ENCODE results near the gene TMEM182.

Gene TMEM182

DNA sequence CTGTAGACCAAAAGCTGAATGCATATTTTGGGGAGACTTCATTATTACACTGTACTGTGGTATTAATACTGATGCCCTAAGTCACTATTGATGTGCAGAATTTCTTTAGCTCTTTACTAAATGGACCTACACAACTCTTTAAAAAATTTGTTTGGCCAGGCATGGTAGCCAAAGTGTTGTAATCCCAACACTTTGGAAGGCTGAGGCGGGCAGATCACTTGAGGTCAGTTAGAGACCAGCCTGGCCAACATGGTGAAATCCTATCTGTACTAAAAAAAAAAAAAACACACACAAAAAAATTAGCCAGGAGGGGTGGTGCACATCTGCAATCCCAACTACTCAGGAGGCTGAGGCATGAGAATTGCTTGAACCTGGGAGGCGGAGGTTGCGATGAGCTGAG lies 6.4 kb downstream of the TMEM182 start:
- DNase-seq = no peak

DNA sequence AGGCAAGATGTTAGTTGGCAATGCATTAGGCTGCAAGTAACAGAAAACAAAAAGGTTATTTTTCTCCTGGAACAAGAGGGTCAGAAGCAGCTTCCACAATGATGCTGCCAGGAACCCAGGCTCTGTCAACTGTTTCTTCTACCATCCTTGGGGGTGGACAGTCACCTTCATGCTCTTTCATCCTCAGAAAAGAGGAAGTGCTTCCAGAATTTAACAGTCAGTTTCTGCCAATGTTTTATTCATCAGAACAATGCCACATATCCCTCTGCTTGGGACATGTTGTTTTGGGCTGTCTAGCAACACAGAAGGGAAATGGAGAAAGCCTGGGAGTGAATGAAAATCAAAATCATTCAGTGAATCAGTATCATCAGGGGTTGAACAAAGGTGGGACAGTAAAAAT lies 7.1 kb downstream of the TMEM182 start:
- no peak for DNase-seq

DNA sequence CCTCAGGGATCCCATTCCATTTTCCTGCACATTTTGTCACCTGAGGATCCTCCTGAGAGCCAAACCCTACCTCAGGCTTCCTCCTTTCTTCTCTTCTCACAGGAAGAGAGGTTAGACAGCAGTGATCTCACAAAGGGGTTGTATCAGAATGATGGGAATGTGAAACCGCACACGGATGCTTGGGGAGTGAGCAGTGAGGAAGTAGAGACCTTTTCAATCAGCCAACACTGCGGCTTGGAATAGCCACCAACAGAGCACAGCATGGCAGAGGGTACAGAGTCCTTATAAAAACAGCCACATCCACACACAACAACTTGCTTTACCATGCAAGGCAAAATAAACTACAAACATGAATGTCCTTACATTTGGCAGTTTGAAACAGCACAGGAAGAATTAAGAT lies 8.7 kb downstream of the TMEM182 start:
- no peak for DNase-seq

DNA sequence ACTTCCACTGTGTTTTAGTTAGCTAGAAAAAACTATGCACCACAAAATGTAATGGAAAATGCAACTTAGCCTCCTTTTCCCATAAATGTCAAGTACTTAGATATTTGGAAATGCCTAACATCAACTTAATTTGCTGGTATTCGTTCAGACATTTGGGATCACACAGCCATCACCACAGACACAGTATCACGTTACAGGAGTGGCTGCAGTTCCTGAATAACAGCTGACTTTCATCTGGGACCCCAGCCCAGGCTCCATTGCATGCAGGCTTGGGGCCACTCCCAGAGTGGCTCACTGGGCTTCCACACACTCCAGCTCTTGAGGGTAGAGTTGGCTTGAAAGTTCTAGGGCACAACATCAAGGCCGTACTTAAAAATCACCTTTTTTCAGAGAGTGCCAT lies 9.3 kb downstream of the TMEM182 start:
- DNase-seq = no peak

DNA sequence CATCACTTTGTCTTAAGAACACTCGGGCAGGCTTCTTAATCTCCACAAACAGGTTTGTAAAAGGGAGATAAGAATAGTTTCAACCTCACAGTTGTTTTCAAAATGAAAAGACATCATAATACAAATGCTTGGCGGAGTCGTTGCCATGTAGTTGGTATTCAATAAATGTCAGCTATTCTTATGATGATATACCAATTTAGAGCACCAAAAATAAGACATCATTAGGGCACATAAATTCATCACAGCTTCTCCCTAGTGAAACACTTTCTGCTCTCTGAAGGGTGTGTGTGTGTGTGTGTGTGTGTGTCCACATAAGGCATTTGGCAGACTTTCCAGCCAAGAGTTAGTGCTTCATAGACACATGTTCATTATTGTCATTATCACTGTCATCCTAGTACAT lies 10.8 kb downstream of the TMEM182 start:
- DNase-seq = no peak

DNA sequence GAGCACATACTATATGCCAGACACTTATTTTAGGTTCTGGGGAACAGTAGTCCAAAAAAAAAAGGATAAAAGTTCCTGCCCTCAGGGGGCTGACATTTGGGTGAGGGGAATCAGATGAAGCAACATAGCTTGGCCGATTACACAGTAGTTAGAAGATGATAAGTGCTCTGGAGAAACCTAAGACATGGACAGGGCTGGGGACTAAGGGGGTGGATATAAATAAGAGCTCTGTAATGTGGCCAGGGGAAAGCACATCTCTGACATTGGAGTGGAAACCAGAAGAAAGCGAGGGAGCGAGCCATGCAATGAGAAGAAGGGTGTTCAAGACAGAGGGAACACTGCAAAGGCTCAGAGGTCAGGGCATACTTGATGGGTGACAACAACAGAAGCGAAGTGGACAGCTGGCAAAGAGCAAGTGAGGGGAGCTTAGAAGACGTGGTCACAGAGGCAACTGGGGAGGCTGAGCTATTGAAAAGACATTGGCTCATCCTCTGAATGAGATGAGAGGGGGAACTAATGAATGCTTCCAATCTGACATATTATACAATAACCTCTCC lies 11.4 kb downstream of the TMEM182 start:
- DNase-seq = no peak

DNA sequence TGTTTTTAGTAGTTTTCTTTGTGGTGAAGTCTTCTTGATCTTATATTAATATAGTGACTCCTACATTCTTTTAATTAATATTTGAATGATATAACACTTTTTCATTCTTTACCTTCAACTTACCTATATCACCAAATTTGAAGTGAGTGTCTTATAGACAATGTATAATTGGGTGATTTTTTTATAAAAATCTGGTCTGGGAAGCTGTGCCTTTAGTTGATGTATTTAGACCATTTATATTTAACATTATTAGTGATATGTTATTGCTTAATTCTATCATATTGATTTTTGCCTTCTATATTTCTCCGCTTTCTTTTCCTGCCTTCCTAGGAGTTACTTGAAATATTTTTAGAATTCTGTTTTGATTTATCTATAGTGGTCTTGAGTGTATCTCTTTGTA lies 16.4 kb downstream of the TMEM182 start:
- DNase-seq = no peak

DNA sequence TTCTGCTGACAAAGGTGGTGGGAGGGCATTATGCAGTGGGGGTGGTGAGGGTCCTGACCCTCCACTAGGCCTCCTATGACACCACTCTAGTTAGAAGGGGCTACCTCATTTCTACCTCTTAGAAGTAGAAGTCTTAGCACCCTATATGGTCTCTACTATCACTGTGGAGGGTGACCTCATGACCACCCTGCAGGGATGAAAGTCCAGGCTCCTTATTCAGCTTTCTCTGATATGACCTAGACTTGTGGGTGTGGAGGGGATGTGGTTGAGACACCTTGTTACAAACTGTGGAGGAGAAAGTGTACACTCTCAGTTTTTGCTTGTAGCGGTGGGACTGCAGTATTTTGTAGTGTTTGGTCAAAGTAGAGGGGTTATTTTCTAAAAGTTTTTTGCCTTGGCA lies 18.6 kb downstream of the TMEM182 start:
- DNase-seq = no peak

DNA sequence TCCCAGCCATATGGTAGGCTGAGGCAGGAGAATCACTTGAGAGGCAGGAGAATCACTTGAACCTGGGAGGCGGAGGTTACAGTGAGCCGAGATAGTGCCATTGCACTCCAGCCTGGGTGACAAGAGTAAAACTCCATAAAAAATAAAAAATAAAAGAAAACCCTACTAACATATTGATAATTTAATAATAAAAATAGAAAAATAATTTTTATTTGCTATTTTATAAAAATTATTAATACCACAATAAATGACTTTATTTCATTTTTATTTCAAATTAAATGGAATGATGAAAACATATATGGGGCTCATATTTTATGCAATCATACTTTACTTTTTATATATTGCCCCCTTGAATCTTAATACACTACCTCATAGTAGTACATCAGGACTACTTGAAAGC lies 20.4 kb downstream of the TMEM182 start:
- no peak for DNase-seq

DNA sequence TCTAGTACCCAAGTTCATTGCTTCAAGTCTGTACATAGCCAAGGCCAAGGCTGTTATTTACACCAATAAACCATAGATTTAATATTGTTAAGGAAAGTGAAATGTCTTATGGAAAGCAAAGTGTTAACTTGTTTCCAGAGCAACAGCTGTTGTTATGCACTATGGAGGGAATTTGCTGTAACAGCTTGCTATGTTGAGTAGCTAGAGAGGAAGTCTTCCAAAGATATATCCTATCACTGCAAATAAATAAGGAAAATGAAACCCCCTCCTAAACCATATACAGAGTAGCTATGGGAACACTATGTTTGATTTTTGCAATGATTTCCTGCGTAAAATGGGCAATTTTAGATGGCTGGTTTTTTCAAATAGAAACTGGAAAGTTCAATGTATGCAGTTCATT lies 21.1 kb downstream of the TMEM182 start:
- no peak for DNase-seq

DNA sequence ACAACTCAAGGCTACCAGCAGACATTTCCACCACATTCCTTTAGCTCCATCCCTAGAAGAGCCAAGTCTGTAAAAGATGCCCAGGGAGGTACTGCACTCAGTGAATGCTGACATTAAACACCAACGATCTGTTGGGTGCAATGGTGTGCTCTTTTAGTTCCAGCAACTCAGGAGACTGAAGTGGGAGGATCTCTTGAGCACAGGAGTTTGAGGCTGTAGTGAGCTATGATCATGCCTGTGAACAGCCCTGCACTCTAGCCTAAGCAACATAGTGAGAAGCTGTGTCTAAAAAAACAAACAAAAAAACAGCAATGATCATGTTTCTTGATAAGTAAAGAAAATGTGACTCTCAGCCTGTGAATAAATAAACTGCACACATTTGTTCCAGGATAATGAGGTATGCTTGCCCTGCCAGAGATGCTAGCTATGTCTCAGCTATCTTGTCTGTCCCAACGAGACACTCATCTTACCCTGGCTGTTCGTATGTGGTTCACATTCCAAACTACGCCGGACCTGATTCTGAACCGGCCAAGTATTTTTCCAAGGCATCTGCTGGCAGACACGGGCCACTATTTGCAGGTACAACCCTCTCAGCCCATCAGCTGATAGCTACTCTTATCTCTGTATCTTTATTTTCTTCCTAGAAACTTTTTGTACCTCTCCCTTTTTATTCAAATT lies 21.8 kb downstream of the TMEM182 start:
- DNase-seq = no peak

DNA sequence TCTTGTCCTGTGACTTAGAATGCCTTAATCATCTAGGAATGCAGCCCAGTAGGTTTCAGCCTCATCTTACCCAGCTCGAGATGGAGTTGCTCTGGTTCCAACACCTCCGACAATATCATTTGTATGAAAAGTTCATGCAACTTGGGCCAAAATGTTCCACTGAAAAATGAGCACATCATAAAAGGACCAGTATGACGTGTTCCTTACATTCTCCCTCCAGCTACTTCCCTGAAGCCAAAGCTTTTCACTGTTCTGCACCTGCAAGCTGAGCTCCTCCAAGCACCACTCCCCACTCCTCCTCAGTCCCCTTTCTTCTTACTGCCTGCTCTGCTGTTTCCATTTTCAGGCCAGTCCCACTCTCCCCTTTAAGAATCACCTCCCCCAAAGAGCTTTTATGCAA lies 23.1 kb downstream of the TMEM182 start:
- no peak for DNase-seq

DNA sequence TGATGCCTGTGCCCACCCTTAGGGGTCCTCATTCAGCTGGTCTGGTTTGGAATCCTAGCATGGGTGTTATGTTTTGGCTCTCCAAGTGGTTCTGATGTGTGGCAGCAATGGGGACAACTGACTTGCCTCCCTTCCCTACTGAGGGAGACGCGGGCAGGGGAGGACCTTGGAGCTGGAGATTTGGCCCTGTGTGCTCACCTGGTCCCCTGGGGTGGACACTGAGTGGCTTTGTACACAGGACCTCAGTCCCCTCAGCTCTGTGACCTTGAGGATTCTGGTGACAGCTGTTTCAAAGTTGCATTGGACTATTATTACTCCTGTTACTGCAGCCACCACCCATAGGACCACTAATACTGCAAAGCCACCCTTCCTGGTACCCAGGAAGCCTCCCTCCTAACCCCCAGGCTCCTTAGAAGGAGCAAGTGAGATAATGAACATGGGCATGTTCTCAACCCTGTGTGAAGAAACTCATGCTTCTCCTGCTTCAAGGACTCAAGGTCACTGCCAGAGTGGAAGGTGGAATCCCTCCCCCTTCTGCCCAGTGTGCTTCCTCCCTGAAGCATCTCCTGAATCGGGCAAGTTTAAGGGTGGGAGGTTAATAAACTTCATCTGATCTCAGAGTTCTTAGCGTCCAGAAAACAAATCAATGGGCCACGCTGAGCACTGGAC lies 26.5 kb downstream of the TMEM182 start:
- no peak for DNase-seq

DNA sequence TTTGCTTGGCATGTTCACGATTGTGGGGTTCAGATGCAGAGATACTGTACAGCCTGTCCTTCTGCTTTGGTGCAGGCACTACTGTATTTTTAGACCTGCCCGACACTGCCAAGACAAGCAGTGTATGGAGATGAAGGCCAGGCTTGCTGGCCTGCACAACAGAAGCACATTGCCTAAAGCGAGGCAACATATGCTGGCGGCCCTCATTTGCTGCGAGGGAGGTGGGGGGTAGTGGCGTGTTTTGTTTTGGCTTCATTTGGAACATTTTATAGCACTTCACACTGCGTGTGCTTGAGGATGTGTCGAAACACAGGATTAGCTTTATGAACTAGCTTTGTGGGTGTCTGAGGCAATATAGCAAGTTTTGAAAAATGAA lies 27.0 kb downstream of the TMEM182 start:
- DNase-seq = no peak

DNA sequence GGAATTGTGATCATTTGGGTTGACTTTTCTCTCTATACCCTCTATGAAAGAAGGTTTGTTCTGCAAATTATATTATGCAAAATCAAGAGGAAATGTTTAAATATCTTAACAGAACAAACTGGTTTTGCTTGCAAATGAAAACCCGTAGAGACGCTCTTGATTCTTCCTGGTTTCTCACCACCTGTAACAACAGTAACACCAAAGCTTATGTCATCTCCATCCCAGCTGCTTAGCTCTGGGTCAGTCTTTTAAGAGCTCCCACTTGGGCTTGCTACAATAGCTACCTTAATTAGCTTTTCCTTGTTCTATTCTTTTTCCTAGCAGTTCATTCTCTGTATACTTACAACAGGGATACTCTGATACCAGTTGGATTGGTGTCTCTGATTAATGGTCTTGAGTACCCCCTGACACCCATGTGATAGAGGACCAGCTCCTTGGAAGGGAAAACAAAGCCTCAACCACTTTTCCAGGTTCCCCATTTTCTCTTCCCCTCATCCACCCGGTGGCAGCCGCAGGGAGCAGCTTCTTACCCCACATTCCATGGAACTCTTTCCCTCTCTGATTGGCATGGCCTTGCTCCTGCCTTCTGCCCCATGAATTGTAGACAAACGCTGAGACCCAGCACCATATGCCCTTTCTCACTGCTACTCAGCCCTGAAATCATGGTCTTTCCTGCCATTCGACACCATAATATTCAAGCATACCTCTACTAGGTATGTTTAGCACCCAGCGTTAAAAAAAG lies 27.7 kb downstream of the TMEM182 start:
- no peak for DNase-seq

DNA sequence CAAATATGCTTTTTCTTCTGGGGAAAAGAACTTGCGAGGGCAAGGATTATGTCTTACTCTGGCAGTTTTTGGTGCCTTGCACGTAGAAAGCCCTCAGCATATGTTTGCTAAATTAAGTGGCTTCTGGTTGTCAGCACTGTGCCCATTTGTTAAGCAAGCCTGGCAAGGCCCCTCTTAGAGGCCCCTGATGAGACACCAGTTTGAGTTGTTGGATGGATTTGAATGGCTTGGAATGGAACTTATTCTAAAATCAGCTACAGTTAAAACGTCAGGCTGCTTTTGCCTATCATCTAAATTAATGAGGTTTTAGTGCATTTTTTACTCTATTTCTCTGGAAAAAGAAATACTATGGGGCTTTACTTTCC lies 28.2 kb downstream of the TMEM182 start:
- no peak for DNase-seq

DNA sequence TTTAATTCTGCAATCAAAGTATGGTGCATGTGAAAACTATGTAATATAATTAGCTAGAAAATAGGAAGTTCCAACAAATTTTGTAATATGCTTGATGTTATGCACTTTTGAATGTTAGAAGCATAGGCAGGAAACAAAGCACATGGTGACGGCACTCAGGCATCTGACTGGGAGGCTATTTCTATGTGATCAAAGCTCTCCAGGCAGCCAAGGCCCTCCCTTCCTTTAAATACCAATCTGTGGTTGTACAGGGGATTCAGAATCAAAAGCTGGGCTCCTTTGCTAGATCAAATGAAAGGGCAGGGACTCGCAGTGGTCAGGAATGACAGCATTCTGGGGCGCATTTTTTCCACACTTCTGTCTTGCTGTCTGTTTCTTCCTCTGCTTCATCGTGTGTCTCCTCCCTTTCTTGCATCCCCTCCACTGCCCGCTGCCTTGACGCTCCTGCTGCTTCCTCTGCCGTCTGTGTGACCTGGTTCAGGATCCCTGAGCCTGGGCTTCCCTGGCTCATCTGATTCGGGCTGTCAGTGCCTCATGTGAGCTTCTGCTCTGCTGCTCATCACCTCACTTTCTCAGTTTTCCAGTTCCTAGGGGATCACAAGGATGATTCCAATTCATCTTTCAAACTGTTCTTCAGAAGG lies 30.9 kb downstream of the TMEM182 start:
- DNase-seq = no peak

DNA sequence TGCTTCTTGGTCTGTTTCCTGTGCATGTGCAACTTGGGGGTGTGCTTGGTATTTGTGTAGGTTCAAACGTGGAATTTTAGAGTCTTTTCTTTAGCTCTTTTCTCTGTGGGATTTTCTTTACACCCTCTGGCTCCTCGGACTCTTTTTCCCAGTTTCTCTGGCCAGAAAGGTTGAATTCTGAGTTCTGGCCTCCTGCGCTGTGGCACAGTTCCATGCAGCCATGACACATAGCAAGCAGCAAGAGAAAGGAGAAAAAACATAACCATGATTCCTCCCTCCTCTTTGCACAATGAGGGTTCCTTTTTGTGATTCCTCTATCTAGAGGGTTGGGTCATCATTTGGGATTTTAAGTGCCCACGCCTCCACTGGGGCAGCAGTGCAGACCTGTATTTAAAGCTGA lies 33.8 kb downstream of the TMEM182 start:
- DNase-seq = no peak

DNA sequence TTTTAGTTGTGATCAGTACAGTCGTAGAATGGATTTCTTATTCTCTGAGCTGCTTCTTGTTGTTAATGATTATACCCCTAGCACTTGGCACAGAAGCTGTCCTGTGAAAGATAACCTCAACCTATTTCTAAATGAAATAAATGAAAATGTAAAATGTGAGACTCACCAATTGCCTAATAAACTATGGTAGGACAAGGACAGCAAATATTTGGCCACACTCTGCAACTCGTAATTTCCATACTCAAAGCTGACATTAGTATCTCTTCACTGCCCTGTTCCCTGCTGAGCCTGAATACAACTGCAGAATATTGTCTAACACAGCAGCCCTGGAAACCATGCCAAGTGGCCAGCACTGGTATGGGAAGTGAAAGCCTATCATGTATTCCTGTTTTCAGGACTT lies 34.5 kb downstream of the TMEM182 start:
- DNase-seq = no peak

DNA sequence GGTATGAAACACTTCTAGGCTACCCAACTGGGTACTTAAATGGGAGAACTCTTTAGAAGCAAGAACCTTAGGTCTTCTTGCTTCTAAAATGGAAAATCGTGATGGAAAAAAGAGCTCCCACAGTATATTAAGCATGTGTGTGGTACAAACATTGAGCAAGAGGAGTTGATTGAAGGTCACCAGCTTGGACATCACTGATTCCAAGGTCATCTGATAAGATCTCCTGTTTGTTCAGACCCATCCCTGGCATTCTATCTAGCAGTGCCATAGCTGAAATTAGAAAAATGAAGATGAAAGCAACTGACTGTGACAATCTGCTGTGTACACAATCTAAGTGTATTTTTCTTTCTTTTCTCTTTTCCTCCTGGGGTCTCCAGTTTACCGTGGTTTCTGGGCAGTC lies 35.7 kb downstream of the TMEM182 start:
- DNase-seq = no peak

DNA sequence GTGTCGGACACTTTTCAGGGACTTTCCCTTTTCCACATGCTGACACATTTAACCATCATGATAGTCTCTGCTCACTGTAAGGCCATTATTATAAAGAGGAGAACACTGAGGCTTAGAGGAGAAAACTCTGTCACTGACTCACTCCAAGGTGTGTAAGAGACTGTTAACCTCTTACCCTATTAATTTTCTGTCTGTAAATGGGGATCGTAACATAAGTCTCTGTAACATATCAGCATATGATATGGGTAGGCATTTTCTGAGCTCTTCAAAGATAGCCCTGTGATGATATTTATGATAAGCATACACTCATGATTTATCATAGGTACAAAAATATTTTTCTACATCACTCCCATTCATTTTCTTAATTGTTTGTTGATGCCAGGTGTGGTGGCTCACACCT lies 36.4 kb downstream of the TMEM182 start:
- DNase-seq = no peak

DNA sequence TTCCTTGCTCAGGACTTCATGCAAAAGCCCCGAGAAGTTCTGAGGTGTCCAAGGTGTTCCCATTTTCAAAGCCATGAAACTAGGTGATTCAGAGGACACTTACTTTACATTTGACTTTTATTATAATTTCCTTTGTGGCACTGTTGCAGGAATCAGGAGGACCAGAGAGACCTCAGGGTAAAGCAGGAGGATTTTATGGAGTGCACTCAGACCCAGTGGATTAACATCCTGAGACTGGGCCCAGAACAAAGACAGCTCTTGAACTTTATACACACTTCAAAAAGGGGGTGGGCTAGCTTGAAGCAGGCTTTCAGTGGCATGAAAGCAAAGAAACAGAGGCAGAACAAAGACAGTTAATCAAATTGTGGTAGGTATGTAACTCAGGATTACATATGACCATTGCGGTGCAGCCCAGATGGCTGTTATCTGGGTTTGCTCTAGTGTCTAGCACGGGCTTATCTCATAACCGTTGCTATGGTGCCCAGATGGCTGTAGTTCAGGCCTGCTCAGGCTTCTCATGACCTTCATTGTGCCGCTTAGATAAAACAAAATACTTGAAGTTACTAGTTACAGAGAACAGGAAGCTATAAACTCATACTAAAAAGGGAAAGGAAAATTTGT lies 39.4 kb downstream of the TMEM182 start:
- DNase-seq = no peak

Measured in CD4-positive, alpha-beta T cell treated with Interleukin-15 for 1 hour (primary cell).